ENCODE results near the gene SND1.

SND1 gene

DNA sequence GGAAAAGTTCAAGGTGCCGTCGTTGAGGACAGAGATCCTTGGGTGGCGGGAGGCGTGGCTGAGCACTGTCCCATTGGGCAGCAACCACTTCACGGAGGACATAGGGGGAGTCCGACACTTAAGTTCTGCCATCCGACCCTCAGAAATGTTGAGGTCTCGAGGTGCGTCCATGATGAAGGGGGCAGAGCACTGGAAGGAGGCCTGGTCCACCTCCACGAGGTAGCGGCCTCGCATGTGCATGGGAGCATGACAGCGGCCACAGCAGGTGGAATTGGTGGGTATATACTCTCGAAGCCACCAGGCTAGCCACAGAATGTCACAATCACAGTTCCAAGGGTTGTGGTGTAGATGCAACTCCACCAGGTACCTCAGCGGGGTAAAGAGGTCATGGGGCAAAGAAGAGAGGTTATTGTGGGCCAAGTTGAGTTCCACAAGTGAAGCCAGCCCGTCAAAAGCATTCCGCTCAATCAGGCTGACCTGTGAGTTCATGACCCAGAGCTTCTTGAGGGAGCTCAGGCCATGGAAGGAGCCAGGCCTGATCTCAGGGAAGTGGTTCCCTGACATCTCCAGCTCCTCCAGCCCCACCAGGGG, 377.5 kb downstream of the SND1 start:
- in situ Hi-C loops (cut with MboI; ENCODE audit: low sequenced_read_pairs, unreplicated experiment): no loop called here
- no peak for DNase-seq (ENCODE audit: low spot score)
- TF ChIP-seq, protein P1, sequence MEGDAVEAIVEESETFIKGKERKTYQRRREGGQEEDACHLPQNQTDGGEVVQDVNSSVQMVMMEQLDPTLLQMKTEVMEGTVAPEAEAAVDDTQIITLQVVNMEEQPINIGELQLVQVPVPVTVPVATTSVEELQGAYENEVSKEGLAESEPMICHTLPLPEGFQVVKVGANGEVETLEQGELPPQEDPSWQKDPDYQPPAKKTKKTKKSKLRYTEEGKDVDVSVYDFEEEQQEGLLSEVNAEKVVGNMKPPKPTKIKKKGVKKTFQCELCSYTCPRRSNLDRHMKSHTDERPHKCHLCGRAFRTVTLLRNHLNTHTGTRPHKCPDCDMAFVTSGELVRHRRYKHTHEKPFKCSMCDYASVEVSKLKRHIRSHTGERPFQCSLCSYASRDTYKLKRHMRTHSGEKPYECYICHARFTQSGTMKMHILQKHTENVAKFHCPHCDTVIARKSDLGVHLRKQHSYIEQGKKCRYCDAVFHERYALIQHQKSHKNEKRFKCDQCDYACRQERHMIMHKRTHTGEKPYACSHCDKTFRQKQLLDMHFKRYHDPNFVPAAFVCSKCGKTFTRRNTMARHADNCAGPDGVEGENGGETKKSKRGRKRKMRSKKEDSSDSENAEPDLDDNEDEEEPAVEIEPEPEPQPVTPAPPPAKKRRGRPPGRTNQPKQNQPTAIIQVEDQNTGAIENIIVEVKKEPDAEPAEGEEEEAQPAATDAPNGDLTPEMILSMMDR (IDR thresholded peaks at IDR 0.05; ENCODE audit: borderline replicate concordance, control extremely low read depth, extremely low read depth, insufficient read depth, missing control alignments): no peak

DNA sequence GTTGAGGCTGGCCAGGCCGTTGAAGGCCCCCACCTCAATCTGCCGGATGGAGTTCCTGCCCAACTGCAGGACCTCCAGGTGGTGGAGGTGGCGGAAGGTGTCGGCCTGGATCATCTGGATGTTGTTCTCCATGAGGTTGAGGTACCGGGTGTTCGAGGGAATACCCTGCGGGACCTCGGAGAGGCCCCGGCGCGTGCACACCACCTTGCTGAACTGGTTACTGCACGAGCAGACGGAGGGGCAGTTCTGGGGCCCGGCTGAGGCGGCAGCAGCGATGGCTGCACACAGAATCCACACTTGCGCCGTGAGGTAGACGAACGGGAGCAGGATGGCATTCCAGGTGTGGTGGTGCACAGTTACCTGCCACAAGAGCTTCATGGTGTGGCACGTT, 378.3 kb downstream of the SND1 start:
- TF ChIP-seq, protein P1 (IDR thresholded peaks at IDR 0.05; ENCODE audit: borderline replicate concordance, control extremely low read depth, extremely low read depth, insufficient read depth, missing control alignments): no peak
- DNase-seq (ENCODE audit: low spot score): no peak
- in situ Hi-C loops (cut with MboI; ENCODE audit: low sequenced_read_pairs, unreplicated experiment): no loop called here

DNA sequence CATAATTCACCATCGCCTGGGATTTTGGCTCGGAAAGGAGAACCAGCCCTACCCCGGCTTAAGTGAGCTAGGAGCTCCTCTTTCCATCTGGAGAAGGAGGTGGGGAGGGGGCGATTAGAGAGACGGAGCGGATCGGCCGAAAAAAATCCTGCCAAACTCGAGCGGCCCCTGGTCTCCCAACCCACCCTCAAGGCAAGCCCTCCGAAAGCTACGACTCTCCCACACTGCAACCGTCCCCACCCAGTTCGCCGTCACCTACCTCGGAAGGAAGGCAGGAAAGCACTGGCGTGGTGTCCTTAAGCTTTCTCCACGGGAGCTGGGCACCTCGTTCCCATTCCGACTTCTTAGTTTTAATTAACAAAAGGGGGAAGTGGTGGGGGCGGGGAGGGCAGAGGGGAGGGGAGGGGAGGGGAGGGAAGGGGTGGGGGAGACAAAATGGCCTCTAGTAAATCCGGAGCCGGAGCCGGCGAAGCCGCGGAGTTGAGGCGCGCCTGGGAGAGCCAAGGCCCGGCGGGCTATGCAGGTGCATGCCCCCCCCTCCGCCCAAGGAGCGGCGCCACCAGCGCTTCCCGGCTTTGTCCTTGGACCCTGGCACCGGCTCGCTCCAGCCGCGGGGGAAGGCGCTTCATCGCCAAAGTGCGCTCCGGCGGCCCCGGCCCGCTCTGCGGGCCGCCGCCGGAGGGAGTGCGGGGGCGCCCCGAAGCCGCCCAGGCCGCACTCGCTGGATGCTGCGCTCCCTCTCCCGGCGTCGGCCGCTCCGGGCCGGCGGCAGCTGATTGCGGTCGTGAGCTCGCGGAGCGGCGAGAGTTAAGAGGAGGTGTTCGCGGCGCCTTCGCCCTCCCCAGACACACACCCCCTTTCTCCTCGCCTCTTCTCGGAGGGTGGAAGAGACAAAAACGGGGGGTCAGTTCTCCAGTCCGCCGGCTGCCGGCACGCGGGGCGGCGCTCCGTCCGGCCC, 378.9 kb downstream of the SND1 start, which contains the start of gene LRRC4:
TSS of gene LRRC4 (minus strand) at position 784 of the 958 bp plus-strand sequence. CDS start 797 bp downstream, outside the sequence.
- TF ChIP-seq, protein P1 (IDR thresholded peaks at IDR 0.05; ENCODE audit: borderline replicate concordance, control extremely low read depth, extremely low read depth, insufficient read depth, missing control alignments): no peak
- in situ Hi-C loops (cut with MboI; ENCODE audit: low sequenced_read_pairs, unreplicated experiment): no loop called here
- peak; percentile 81 for DNase-seq (ENCODE audit: low spot score)

DNA sequence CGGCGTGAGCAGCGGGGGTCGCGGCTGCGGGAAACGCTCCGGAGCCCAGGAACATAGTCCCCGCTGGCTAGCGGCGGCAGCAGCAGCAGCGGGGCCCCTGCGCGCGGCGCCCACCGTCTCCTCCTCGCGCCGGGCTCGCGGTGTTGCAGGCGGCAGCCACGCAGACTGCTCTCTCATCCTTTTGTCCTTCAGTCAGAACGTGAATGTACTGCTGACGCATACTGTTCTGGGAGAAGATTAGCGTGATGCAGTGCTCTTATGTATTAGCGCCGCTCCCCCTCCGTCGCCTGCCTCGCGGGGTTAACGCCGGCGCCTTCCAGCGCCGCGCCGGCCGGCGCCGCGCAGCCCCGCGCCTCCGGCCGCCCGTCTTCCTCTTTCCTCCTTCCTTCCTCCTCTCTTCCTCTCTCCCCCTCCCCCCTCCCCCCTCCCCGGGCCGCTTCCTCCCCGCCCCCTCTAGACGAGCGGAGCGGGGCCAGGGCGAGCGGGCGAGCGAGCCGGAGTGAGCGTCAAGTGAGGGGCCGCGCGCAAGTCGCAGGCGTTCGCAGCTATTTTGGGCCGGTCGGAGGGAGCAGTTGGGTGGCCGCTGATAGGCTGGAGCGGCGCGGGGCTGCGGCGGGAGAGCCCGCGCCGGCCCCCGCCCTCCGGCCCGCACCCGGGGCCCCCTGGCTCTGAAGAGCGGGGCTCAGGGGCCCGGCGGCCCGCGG, 380.1 kb downstream of the SND1 start:
- in situ Hi-C loops (cut with MboI; ENCODE audit: low sequenced_read_pairs, unreplicated experiment): no loop called here
- peak; percentile 77 for DNase-seq (ENCODE audit: low spot score)
- TF ChIP-seq, protein P1 (IDR thresholded peaks at IDR 0.05; ENCODE audit: borderline replicate concordance, control extremely low read depth, extremely low read depth, insufficient read depth, missing control alignments): no peak

DNA sequence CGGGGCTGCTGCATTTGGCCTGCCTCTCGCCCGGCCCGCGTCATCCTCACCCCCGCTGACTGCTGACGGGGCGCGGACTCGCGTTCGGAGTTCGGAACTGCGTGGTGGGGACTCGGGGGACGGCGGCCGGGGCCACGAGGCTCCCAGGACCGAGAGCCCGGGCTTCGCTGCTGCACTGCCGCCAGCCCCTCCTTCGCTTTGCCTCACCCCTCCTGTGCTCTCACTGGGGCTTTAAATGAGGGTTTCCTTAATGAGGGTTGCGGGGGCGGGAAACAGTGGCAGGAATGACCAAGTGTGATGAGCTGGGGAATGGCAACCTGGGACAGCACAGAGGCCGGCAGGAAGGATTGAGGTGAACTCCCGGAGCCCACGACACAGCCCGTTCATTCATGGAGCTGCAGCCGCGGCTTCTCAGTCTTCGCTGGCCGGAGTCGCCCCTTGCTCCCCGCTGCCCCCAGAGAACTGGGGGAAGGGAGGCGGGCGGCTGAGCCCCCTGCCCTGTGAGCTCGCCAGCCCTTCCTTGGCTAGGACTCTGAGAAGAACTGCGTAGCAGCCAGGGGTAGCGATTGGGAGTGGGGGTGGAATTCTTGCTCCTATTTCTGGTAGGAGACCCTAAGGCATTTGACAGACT, 380.7 kb downstream of the SND1 start:
- in situ Hi-C loops (cut with MboI; ENCODE audit: low sequenced_read_pairs, unreplicated experiment): no loop called here
- peak; percentile 40 for DNase-seq (ENCODE audit: low spot score)
- TF ChIP-seq, protein P1 (IDR thresholded peaks at IDR 0.05; ENCODE audit: borderline replicate concordance, control extremely low read depth, extremely low read depth, insufficient read depth, missing control alignments): no peak

DNA sequence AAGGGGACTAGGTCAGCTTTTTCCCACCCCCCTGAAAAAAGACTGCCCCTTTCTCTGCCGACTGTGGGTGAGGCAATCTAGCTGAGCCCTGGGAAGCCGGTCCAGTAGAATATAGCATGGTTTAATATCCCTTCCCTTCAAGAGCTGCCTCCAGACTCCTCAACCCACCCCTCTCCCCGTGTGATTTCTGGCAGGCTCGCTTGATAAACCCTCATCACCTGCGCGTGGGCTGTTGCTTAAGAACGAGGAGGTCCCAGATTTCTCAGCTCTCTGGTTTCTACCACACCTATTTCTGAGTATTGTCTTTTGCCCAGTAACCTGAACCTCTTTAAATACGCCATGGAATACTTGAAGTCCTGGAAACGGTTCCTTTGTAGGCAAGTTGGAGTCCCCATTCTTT, 381.3 kb downstream of the SND1 start:
- TF ChIP-seq, protein P1 (IDR thresholded peaks at IDR 0.05; ENCODE audit: borderline replicate concordance, control extremely low read depth, extremely low read depth, insufficient read depth, missing control alignments): no peak
- no peak for DNase-seq (ENCODE audit: low spot score)
- in situ Hi-C loops (cut with MboI; ENCODE audit: low sequenced_read_pairs, unreplicated experiment): no loop called here

Data from GM13976 (cell line).